SK-N-SH (cell line): ENCODE data around the gene DOK7.

Experiments used
- EZH2phosphoT487 ChIP-seq: fragments of 200-600 bp; sonication (generic); IDR thresholded peaks from 2 replicates; pipeline ENCODE4 v1.6.1; 2017; ENCODE audit warnings: low read depth, mixed run types, mild to moderate bottlenecking, antibody characterized with exemption, moderate library complexity, borderline replicate concordance
- POLR2AphosphoS5 ChIP-seq: IDR thresholded peaks from 2 replicates; pipeline ENCODE4 v1.6.1; 2012; ENCODE audit warnings: low read depth, low read length
- RAD21 ChIP-seq: IDR thresholded peaks from 2 replicates; pipeline ENCODE4 v1.6.1; 2012; ENCODE audit warnings: mild to moderate bottlenecking, low read length
- RCOR1 ChIP-seq: fragments of 150-350 bp; IDR thresholded peaks from 2 replicates; pipeline ENCODE4 v1.6.1; 2017; ENCODE audit warnings: antibody characterized with exemption, low read length
- SIN3A ChIP-seq: IDR thresholded peaks from 2 replicates; pipeline ENCODE4 v1.6.1; 2012; ENCODE audit warnings: low read depth, mild to moderate bottlenecking, low read length, moderate library complexity, borderline replicate concordance
- TAF1 ChIP-seq: IDR thresholded peaks from 2 replicates; pipeline ENCODE4 v1.6.1; 2012; ENCODE audit warnings: low read depth, mild to moderate bottlenecking, low read length, moderate library complexity, borderline replicate concordance
- TF ChIP-seq, protein P1 (sequence below): fragments of 200-600 bp; sonication (generic); IDR thresholded peaks from 2 replicates; pipeline ENCODE4 v1.6.1; 2017; ENCODE audit warnings: antibody characterized with exemption, mild to moderate bottlenecking, moderate library complexity
- TF ChIP-seq, protein P2 (sequence below): fragments of 150-350 bp; IDR thresholded peaks from 2 replicates; pipeline ENCODE4 v1.6.1; 2017; ENCODE audit warnings: antibody characterized with exemption, low read length, low read depth, borderline replicate concordance
- TF ChIP-seq, protein P3 (sequence below): IDR thresholded peaks from 2 replicates; pipeline ENCODE4 v1.4.0; 2012; ENCODE audit warnings: low read depth

DNA sequence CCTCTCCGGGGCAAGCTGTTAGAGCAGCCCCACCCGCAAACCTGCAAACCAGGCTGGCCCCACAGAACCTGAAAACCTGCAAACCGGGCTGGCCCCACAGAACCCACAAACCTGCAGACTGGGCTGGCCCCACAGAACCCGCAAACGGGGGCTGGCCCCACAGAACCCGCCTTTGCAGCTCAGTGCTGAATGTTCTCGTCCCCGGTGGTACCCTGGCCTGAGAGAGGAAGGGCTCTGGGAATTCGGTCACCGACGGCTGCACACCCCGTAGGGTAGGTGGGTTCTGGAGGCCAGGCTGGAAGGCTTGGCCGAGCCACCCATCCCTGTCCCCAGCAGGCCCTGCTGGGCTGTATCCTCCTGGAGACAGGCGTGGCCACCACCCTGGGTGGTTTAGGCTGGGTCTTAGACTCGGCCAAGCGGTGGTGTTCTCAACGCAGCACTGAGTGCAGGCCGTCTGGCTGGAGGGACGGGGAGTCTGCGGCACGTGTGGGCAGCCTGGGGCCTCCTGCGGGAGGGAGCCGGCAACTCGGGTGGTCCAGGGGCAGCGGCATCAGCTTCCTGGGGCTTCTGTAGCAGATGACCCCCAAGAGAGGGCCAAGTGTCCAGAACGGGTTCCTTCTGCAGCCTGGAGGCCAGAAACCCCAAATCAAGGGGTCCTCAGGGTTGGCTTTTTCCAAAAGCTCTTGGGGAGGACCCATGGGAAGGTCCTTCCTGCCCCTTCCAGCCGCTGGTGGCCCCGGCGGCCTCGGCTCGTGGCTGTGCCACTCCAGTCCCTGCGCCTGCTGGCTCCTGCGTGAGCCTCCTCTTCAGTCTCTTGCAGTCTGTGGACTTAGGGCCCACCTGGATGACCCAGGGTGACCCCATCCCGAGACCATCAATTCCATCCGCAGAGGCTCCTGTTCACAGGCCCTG lies 15.6 kb downstream of the DOK7 start:
- TF ChIP-seq POLR2AphosphoS5 (no peak), RCOR1 (no peak), RAD21 (no peak), TAF1 (no peak), EZH2phosphoT487 (no peak), SIN3A (no peak)
- TF ChIP-seq, protein P1, sequence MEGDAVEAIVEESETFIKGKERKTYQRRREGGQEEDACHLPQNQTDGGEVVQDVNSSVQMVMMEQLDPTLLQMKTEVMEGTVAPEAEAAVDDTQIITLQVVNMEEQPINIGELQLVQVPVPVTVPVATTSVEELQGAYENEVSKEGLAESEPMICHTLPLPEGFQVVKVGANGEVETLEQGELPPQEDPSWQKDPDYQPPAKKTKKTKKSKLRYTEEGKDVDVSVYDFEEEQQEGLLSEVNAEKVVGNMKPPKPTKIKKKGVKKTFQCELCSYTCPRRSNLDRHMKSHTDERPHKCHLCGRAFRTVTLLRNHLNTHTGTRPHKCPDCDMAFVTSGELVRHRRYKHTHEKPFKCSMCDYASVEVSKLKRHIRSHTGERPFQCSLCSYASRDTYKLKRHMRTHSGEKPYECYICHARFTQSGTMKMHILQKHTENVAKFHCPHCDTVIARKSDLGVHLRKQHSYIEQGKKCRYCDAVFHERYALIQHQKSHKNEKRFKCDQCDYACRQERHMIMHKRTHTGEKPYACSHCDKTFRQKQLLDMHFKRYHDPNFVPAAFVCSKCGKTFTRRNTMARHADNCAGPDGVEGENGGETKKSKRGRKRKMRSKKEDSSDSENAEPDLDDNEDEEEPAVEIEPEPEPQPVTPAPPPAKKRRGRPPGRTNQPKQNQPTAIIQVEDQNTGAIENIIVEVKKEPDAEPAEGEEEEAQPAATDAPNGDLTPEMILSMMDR: no peak
- TF ChIP-seq, protein P2, sequence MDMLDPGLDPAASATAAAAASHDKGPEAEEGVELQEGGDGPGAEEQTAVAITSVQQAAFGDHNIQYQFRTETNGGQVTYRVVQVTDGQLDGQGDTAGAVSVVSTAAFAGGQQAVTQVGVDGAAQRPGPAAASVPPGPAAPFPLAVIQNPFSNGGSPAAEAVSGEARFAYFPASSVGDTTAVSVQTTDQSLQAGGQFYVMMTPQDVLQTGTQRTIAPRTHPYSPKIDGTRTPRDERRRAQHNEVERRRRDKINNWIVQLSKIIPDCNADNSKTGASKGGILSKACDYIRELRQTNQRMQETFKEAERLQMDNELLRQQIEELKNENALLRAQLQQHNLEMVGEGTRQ: no peak
- TF ChIP-seq, protein P3, sequence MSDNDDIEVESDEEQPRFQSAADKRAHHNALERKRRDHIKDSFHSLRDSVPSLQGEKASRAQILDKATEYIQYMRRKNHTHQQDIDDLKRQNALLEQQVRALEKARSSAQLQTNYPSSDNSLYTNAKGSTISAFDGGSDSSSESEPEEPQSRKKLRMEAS: no peak
